Stimulated activated CD4-positive, alpha-beta T cell treated with anti-CD3 and anti-CD28 coated beads, TNF-alpha, amount 100 ng/mL, for 48 hours (primary cell): Measurements from ENCODE around the gene RIMBP2.

Experiments used
- DNase-seq, 3 donors: peaks; one replicate each; pipeline ENCODE4 v3.0.0-alpha.2; 2020; ENCODE audit warnings: low read depth in 3 of 3

The RIMBP2 gene

DNA sequence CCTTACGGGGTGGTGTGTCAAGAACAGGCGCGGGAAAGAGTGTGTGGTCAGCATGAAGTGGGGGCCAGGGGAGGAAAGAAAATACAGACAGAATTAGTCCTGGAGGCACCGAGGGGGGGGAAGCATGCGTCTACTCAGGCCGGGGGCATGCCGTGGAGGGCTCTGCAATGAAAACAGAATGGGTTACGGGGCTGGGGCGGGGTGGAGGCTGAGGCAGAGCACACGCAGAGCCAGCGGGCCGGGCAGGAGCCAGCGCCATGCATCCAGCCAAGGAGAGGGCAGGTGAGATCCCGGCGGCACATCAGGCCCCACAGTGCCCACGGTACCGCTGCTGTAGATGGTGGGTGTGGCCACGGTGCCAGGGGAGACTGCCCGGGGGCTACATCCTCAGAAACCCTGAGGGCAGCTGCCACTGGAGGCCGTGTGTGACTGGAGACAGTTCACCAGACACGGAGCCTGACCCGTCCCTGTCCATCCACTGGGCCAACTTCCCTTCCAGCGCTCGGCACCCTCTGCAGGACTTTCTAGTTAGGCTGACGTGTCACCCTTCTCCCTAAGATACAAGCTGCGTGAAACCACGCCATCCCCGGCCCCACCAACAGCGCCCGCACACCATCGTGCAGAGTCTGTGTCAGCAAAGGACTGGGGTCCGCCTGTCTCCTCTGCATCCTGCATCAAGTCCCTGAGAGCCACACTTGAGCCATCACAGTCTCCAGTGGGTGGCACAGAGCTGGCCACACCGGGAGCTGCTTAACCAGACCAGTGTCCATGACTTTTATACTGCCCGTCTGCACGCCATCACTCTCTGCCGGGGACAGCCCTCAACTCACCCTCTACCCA is 291.0 kb downstream of the RIMBP2 start:
- no peak for DNase-seq

DNA sequence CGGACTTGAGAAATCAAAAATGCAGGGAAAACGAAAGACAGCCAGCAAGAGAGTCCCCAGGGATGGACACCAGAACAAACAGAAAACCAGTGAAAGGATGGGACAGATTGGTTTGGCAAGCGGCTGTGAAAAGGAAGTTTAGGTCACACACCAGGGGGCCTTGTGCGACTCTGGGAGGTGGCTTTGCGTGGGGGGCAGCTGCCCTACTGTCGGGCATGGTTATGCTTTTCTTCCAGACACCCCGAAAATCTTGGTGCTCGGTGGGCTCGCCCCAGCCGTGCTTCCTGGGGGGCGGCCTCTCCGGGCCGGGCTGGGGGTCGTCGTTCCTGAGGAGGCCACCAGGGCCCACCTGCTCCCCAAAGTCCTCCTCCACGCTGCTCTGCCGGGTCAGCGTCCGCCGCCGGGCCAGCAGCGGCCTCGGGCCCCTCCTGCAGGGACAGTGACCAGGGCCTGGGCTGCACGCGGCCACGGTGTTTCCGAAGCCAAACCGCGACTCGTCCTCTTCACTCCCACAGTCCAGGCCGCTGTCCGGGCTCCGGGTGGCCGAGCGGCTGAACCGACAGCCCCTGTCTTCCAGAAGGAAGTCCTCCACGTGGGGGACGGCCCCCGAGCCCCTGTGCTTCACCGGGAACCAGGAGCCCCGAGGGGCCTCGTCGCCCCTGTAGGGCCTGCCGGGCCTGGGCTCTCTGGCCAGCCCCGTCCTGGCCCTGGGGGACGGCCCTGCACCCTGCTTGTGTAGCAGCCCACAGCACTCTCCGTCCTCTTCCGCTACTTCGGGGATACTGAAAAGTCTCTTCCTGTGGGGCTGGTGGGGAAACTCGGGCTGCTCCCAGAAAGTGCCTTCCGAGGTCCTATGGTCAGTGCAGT is 291.9 kb downstream of the RIMBP2 start:
- DNase-seq = no peak

DNA sequence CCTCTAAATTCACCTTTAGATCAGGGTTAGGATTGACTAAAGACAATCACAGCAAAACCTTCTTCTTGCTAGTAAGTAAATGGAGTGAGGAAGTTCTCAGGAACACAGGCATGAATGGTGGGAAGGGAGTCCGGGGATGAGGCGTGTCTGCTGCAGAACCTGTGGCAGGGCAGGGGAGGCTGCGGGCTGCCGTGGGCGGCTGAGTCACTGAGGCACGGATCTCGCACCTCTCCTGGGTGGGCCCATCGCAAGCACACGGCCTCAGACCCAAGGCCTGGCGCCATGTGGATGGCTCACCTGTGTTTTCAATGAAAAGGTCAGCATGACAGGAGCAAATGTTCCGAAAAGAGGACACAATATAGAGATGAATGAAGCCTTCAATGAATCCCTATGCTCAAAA is 293.0 kb downstream of the RIMBP2 start:
- DNase-seq = no peak

GRCh38 chr12:130422676-130423075 is 293.4 kb downstream of the RIMBP2 start:
- DNase-seq = no peak

GRCh38 chr12:130421896-130422295 is 294.2 kb downstream of the RIMBP2 start:
- DNase-seq = no peak

GRCh38 chr12:130420071-130420470 is 296.0 kb downstream of the RIMBP2 start:
- DNase-seq = no peak

DNA sequence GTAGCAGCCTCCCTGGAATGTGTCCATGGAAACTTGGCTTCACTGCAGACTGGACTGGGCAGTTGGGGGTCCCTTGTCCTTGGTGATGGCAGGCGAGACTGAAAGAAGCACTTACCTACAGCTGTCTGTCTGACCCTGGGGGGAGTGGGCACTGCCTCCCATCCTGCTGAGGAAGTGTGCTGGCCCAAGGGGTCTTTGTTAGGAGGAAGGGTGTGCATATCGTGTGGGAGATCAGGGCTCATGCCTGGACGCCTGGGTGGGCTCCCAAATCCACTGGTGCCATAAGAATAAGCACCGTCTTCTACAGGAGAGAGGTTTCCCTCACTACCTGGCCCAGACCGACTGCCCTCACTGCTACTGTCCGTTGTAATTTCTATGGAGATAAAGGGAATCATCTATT is 297.0 kb downstream of the RIMBP2 start:
- DNase-seq = no peak

- no peak for DNase-seq
These were observed 297.8 kb downstream of the RIMBP2 start for GRCh38 chr12:130418251-130418650.

DNA sequence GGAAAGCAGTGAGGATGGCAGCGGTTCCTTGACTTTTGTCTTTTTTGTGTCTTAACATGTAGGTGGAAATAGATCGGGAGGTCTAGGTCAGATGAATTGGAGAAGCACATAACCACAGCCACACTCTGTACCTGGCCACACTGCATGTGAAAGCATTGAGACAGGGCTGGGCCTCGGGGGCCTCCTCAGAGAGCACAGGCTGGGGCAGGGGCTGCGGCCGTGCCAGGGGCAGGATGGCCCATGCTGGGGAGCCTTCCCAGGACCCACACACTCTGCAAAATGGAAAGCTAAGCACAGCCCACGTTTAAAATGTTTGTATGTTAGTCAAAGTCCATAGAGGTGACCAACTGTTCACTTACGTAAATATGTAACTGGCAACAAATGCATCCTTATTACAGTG is 301.7 kb downstream of the RIMBP2 start:
- DNase-seq = no peak

GRCh38 chr12:130413909-130414308 is 302.2 kb downstream of the RIMBP2 start:
- DNase-seq = no peak

DNA sequence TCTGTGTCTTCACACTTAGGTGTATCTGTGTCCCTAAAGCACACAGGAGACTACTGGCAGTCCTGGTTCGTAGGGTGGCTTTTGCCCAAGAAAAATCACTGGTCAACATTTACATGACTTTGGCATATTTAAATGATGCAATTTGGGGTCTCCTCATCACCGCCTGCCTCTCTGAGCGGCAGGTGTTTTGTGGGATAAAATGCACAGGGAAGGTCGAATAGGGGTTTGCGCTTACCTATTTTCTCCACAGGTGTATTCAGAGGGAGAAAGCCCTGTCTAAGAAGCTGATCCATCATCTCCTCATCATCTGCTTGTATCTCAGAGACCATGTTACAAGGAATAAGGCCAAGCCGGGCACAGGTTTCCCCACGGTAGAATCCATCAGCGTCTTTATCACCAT is 303.7 kb downstream of the RIMBP2 start:
- DNase-seq = no peak

DNA sequence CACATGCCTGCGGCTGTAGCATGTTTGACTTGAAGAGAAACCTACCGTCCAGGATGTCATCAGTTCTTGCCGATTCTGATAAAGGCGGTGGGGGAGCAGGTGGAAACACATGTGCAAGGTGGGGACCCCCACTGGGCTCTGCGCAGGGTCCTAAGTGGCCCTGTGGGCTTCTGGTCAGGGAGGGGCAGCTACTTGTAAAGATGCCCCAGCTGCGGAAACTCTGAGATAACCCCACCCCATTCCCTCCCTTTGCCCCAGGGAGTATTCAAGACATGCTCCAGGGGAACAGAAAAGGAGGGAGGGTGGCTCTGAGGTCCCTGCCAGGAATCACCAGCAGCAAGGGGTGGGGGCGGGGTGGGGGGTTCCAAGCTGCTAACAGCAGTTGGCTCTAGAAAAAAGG is 310.8 kb downstream of the RIMBP2 start:
- DNase-seq = no peak

DNA sequence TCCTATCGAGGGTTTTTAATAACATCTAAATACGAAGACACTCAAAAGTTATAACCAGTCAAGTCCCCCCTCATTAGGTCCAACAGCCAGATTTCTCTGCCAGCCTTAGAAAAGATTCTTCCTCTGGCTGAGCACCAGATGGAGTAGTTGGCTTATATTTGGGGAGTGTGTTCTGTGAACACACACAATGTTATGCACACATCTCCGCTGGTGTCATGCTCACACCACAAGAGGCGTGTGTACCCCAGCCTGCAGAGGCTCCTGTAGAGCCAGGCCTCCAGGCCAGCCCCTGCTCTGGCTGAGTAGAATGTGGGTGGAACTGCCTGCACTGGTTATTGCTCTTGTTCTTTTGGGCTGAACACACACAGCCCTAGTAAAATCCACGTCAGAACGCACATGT is 314.4 kb downstream of the RIMBP2 start:
- DNase-seq = no peak

GRCh38 chr12:130398100-130398848 is 317.8 kb downstream of the RIMBP2 start:
- DNase-seq = no peak

- no peak for DNase-seq
These were observed 319.4 kb downstream of the RIMBP2 start for GRCh38 chr12:130396667-130397066.

GRCh38 chr12:130394906-130395305 is 321.2 kb downstream of the RIMBP2 start:
- no peak for DNase-seq

DNA sequence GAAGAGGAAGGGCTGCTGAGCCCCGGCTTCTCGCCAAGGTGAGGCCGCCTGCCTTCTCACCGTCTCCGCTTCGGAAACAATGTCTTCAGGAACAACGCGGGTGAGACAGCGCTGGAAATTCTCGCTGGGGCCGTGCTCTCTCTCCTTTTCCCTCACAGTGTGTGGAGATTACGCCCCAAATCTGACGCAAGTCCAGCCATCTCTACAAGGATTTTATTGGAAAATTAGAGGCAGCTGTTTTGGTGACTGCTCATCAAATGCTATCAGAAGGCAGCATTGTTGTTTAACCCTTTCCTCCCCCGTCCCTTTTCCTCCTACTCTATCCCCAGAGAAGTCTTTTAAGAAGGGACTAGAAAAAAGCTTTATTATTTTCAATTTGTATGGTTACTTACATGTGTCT is 324.9 kb downstream of the RIMBP2 start:
- DNase-seq = no peak

DNA sequence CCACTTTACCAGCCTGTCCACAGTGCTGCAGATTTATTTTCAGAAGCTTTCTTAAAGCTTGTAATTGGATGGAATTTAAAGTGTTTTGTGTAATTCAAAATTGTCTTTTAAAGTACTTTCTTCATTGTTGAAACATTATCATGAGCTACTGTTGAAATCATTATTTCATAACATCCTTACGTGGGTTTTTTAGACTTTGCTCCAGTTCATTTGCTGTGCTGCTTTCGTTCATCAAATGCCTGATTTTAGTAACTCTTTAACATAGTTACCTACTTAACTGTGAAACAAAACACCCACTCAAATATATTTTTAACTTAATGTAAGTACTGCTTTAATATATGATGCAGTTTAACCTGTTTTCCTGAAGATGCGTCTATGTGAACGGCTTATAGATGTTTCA is 330.9 kb downstream of the RIMBP2 start:
- DNase-seq = no peak

GRCh38 chr12:130384234-130384633 is 331.9 kb downstream of the RIMBP2 start:
- no peak for DNase-seq

GRCh38 chr12:130382818-130383217 is 333.3 kb downstream of the RIMBP2 start:
- no peak for DNase-seq

DNA sequence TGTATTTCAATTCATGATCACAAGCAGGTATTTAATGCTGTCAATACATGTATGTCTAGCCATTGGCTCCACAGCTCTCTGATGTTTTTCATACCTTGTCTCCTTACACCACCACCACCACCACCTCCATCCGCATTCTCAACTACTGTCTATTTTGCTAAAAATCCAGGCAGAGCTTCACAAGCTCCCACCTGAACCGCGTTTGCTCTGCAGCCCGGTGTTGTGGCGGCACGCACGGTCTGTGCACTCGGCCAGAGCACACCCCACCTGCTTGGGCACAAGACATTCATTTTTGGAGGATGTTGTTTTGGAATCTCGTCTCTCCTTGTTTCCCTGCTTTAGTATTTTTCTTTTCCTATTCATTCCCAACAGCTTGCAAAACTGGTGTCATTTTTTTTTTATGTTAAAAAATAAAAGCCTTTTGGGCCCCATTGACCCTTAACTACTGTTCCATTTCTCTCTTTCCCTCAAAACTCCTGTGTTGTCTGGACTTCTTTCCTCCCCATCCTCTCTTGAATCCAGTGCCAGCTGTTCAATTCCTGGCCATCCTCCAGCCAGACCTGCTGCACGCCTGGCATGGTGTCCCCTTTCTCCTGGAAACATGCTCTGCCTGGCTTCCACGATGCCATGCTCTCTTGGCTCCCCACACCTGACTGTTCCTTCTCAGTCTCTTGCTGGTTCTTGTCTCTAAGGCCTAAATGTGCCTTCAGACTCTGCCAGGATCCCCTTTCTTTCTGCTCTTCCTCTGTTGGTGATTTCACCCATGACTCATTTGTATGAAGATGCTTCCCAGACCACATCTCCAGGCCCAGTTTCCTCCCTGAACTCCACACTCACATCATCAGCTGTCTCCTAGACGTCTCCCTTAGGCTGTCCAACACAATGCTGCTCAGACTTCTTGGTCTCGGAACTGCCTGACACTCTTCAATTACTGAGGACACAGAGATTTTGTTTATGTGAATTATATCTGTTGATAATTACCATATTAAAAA is 340.5 kb downstream of the RIMBP2 start:
- no peak for DNase-seq
